Sigmoid colon (tissue), 4 donors: ENCODE measurements around the gene KCNIP3.

Source experiments
- CTCF ChIP-seq, 4 experiments: fragments of 450-650 bp in 3 of 4; fragments of 200-600 bp in 1 of 4; IDR thresholded peaks; one replicate each; pipeline ENCODE4 v1.5.1; 2016 to 2019; ENCODE audit warnings: antibody characterized with exemption in 4 of 4, mild to moderate bottlenecking in 3 of 4, moderate library complexity in 2 of 4
- POLR2AphosphoS5 ChIP-seq, 4 donors: sonication (generic); formaldehyde crosslinking; IDR thresholded peaks; one replicate each; pipeline ENCODE4 v1.6.1; 2017; ENCODE audit warnings: antibody characterized with exemption in 4 of 4

GRCh38 chr2:95271381-95271971 lies 25.7 kb upstream of the KCNIP3 start:
- TF ChIP-seq CTCF (IDR thresholded peaks at IDR 0.05), result no peak
- TF ChIP-seq POLR2AphosphoS5 (IDR thresholded peaks at IDR 0.05), result no peak
